Measurements from ENCODE around the gene IVL. TPM values are rescaled to one million over a fixed set of nuclear protein-coding genes. Genes with fewer than 3 reads are reported as not detected.

Gene IVL
- total RNA-seq, 1 experiment from 2014 or later = 0.55 TPM

GRCh38 chr1:152861374-152861773 lies 47.0 kb upstream of the IVL start:
- no peaks in the 10 kb centered on the region for H3K36me3 ChIP-seq (ENCODE audit: low read depth, low read length)
- ChIA-PET POLR2A (ENCODE audit: unreplicated experiment) (no interaction called here), CTCF (no interaction called here)
- H4K20me1 ChIP-seq (ENCODE audit: low read length) = no peaks in the 10 kb centered on the region
- no peaks in the 10 kb centered on the region for H3K4me1 ChIP-seq (ENCODE audit: insufficient read depth, low read length)
- no peaks in the 10 kb centered on the region for H3K9me3 ChIP-seq (ENCODE audit: low read length)
- H2AFZ ChIP-seq (ENCODE audit: low read length) = no peak overlapping the region
- H3K27ac ChIP-seq (ENCODE audit: low read length) = no peak overlapping the region
- peaks cover 17% of the 10 kb centered on the region for H3K27me3 ChIP-seq (ENCODE audit: low read length)
- BruUV-seq (replicated peaks) = no TSS peak
- ATAC-seq = no peak
- no peaks in the 10 kb centered on the region for H3K79me2 ChIP-seq (ENCODE audit: low read length)
- H3K4me2 ChIP-seq (ENCODE audit: low read length) = no peak overlapping the region
- intact Hi-C loops (cut with micrococcal nuclease) = no loop called here
- no peak for TF ChIP-seq CTCF (conservative IDR thresholded peaks at IDR 0.05; ENCODE audit: low read depth, low read length)
- TF ChIP-seq EZH2 (IDR thresholded peaks at IDR 0.05; ENCODE audit: low read length, unreplicated experiment) = no peak
- no peak for TF ChIP-seq EZH2phosphoT487 (IDR thresholded peaks at IDR 0.05; ENCODE audit: borderline replicate concordance, low read length)
- H3F3A ChIP-seq (ENCODE audit: low read length, unreplicated experiment) = no peaks in the 10 kb centered on the region
- H3K9me2 ChIP-seq (replicated peaks; ENCODE audit: low read length) = no peaks in the 10 kb centered on the region
- no peak overlapping the region for H3K9ac ChIP-seq (ENCODE audit: low read length)
- no peak for DNase-seq
- no peak overlapping the region for H3K4me3 ChIP-seq (ENCODE audit: low read length)

GRCh38 chr1:152864443-152864842 lies 43.9 kb upstream of the IVL start:
- ChIA-PET CTCF (no interaction called here), POLR2A (ENCODE audit: unreplicated experiment) (no interaction called here)
- ATAC-seq (no peak), DNase-seq (no peak)
- Histone ChIP-seq H3K27me3 (ENCODE audit: low read length) (peaks cover 11% of the 10 kb centered on the region), H3K4me3 (ENCODE audit: low read length) (no peak overlapping the region), H3K79me2 (ENCODE audit: low read length) (no peaks in the 10 kb centered on the region), H2AFZ (ENCODE audit: low read length) (no peak overlapping the region), H3K27ac (ENCODE audit: low read length) (no peak overlapping the region), H3K9me2 (replicated peaks; ENCODE audit: low read length) (no peaks in the 10 kb centered on the region), H3F3A (ENCODE audit: low read length, unreplicated experiment) (no peaks in the 10 kb centered on the region), H3K9me3 (ENCODE audit: low read length) (no peaks in the 10 kb centered on the region), H4K20me1 (ENCODE audit: low read length) (no peaks in the 10 kb centered on the region), H3K36me3 (ENCODE audit: low read depth, low read length) (no peaks in the 10 kb centered on the region), H3K4me1 (ENCODE audit: insufficient read depth, low read length) (no peaks in the 10 kb centered on the region), H3K4me2 (ENCODE audit: low read length) (no peak overlapping the region), H3K9ac (ENCODE audit: low read length) (no peak overlapping the region)
- TF ChIP-seq EZH2phosphoT487 (IDR thresholded peaks at IDR 0.05; ENCODE audit: borderline replicate concordance, low read length) (no peak), CTCF (conservative IDR thresholded peaks at IDR 0.05; ENCODE audit: low read depth, low read length) (no peak), EZH2 (IDR thresholded peaks at IDR 0.05; ENCODE audit: low read length, unreplicated experiment) (no peak)
- BruUV-seq (replicated peaks) = no TSS peak
- intact Hi-C loops (cut with micrococcal nuclease) = no loop called here

- H3K4me3 ChIP-seq (ENCODE audit: low read length) = no peak overlapping the region
- ATAC-seq (no peak), DNase-seq (no peak)
- no peak overlapping the region for H2AFZ ChIP-seq (ENCODE audit: low read length)
- no TSS peak for BruUV-seq (replicated peaks)
- H3K9me2 ChIP-seq (replicated peaks; ENCODE audit: low read length) = no peaks in the 10 kb centered on the region
- no peaks in the 10 kb centered on the region for H3K4me1 ChIP-seq (ENCODE audit: insufficient read depth, low read length)
- no peak overlapping the region for H3K9ac ChIP-seq (ENCODE audit: low read length)
- no peaks in the 10 kb centered on the region for H3K9me3 ChIP-seq (ENCODE audit: low read length)
- H3K27me3 ChIP-seq (ENCODE audit: low read length) = peaks cover 5% of the 10 kb centered on the region; the same call in 1 of the 2 replicates
- H3K36me3 ChIP-seq (ENCODE audit: low read depth, low read length) = no peaks in the 10 kb centered on the region
- no peaks in the 10 kb centered on the region for H3K79me2 ChIP-seq (ENCODE audit: low read length)
- H3F3A ChIP-seq (ENCODE audit: low read length, unreplicated experiment) = no peaks in the 10 kb centered on the region
- ChIA-PET CTCF (no interaction called here), POLR2A (ENCODE audit: unreplicated experiment) (no interaction called here)
- TF ChIP-seq EZH2phosphoT487 (IDR thresholded peaks at IDR 0.05; ENCODE audit: borderline replicate concordance, low read length) (no peak), EZH2 (IDR thresholded peaks at IDR 0.05; ENCODE audit: low read length, unreplicated experiment) (no peak), CTCF (conservative IDR thresholded peaks at IDR 0.05; ENCODE audit: low read depth, low read length) (no peak)
- intact Hi-C loops (cut with micrococcal nuclease) = no loop called here
- no peaks in the 10 kb centered on the region for H4K20me1 ChIP-seq (ENCODE audit: low read length)
- no peak overlapping the region for H3K27ac ChIP-seq (ENCODE audit: low read length)
- H3K4me2 ChIP-seq (ENCODE audit: low read length) = no peak overlapping the region
These were observed 42.0 kb upstream of the IVL start for GRCh38 chr1:152866321-152866720.

Data from PC-3 (cell line).